Stimulated activated CD4-positive, alpha-beta T cell treated with anti-CD3 and anti-CD28 coated beads, Interleukin-2, amount 100 ng/mL, for 4 hours (primary cell): ENCODE results near the gene RC3H1.
"Not testable (repeated sequence)": the region's sequence is repeated elsewhere in the genome, so short reads cannot be mapped to it uniquely, and the experiment has no call there.

Experiments
- DNase-seq: peaks from one replicate; pipeline ENCODE4 v3.0.0-alpha.2; 2020; ENCODE audit warnings: low read depth

RC3H1 gene

DNA sequence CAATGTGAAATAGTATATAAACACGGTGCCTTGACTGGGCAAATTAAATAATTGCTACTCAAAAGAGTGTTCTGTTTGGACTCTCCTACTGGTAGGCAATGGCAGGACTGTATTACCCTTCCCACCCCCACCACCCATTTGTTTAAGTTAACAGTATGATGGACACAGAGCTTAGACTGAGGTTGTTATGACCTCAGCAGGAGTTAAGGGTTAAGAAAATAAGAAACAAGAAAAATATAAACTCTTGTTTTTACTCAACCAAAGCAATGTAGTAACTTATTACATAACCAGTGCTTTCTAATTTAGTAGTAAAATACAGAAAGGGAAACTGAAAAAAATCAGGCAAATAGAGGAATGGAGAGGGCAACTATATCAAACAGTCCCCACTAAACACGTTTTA is 85.1 kb downstream of the RC3H1 start:
- DNase-seq, result no peak

GRCh38 chr1:173934440-173934839 is 87.7 kb downstream of the RC3H1 start:
- no peak for DNase-seq

- DNase-seq, result not testable (repeated sequence)
Measured at GRCh38 chr1:173930541-173930940, 91.6 kb downstream of the RC3H1 start.

GRCh38 chr1:173925306-173926242 is 96.6 kb downstream of the RC3H1 start:
- no peak for DNase-seq

DNA sequence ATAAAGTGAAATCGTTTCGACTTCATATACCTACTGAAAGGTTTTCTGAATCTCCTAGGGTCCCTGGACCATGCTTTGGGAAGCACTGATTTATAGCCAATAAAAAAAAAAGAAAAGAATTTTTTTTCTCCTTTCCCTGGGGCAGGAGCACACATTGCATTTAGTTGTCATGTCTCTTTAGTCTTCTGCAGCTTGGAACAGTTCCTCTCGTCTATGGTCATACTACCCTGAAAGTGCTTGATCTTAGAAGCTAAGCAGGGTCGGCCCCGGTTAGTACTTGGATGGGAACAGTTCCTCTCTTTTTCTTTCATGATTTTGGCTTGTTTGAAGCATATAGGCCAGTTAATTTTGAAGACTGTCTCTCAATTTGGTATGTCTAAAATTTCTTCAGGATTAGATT is 101.3 kb downstream of the RC3H1 start:
- no peak for DNase-seq

- no peak for DNase-seq
Measured at GRCh38 chr1:173917635-173918493, 104.3 kb downstream of the RC3H1 start.

DNA sequence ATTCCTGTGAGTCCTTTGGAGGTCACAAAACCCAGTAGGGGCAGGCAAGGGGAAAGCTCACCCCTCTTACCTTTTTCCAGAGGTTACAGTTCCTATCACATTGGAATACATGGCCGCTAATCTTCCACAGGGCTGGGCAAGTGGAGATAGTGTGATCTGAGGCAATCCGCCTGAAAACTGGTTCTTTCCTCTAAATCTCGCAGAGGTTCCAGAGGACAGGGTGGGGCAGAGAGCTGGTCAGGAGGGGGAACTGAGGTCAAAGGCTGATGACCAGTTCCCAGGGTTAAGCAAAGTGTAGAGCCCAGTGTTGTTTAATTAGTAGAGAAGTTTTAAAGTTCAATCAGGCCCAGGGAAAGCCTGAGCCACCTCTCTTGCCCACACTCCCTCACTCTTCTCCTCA is 105.0 kb downstream of the RC3H1 start, which contains the start of gene SERPINC1:
Gene SERPINC1 (minus strand): TSS at position 179 of the 400 bp plus-strand sequence. CDS start 68 bp downstream, at position 111.
- no peak for DNase-seq

GRCh38 chr1:173916667-173917066 is 105.5 kb downstream of the RC3H1 start:
- no peak for DNase-seq

DNA sequence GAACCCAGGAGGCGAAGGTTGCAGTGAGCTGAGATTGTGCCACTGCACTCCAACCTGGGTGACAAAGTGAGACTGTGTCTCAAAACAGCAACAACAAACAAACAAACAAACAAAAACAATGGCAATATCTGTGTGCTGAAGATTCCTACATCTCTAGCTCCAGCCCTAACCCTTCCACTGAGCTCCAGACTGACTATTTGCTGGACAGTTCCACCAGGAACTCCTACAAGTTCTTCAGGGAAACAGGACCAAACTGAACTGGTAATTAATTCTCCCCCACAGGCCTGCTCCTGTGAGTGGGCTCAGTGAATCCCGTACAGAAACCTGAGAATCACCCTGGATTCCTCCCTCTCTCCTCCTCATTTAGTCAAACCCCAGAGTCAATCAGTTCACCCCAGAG is 106.6 kb downstream of the RC3H1 start:
- no peak for DNase-seq

DNA sequence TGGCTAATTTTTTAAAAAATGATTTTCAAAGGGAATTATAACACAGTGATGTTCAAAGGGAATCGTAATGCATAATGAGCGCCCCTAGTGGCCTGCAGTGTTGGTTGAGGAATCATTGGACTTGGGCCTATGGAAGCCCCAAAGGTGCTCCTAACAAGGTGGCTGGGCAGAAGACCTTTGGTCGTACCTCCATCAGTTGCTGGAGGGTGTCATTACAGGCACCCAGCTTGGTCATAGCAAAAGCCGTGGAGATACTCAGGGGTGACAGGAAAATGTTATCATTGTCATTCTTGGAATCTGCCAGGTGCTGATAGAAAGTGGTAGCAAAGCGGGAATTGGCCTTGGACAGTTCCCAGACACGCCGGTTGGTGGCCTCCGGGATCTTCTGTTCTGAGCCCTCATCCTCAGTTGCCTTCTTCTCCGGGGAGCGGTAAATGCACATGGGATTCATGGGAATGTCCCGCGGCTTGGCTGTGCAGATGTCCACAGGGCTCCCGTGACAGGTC is 107.7 kb downstream of the RC3H1 start:
- DNase-seq, result no peak

DNA sequence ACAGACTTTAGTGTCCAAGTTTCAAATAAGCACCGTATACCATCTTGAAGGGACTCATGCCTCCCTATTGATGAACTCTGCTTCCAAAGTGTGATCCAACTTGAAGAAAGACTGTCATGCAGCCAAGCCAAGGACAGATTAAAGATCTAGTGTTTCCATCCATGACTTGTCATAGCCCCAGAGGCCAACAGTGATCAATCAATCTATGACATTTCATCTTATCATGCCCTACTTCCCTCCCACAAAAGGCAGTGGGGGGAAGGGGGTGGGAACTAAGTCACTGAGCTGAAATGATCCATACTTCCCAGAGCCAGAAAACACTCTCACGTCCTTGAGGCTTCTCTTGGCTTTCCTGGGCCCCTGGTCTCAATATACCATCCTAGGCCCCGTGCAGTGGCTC is 109.0 kb downstream of the RC3H1 start:
- DNase-seq, result no peak

GRCh38 chr1:173903827-173904531 is 118.2 kb downstream of the RC3H1 start:
- no peak for DNase-seq

DNA sequence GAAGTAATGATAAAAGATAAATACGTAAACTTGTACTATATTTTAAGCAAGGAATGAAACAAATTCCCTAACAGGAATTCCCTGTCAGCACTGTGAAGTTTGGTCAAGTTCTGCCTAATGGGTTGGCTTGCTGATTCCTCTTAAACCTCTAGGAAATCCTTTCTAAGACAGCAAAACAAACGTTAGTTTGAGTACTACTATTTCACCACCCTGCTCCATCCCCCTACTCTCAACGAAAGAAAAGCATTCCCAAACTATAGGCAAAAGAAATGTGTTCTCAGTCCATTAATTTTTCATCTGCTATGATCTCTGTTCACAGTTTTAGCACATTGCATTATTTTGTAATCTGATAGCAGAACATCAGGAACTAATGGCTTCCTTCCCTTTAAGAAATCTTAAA is 121.2 kb downstream of the RC3H1 start:
- no peak for DNase-seq

GRCh38 chr1:173900427-173900826 is 121.7 kb downstream of the RC3H1 start:
- no peak for DNase-seq

DNA sequence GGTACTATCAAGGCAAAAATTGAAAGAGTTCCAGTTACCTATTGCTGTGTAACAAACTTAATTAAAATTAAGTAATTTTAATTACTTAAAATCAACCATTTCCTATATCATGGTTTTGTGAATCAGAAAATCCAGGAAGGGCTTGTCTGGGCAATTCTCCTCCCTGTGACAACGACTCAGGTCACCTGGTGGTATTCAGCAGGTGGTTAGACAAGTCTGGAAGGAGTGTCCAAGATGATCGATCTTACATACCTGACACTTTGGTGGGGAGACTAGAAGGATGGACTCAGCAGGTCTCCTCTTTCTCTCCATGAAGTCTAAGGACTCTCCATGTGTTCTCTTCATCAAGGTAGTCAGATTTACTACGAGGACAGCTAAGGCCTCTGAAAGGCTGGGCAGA is 128.0 kb downstream of the RC3H1 start:
- no peak for DNase-seq

DNA sequence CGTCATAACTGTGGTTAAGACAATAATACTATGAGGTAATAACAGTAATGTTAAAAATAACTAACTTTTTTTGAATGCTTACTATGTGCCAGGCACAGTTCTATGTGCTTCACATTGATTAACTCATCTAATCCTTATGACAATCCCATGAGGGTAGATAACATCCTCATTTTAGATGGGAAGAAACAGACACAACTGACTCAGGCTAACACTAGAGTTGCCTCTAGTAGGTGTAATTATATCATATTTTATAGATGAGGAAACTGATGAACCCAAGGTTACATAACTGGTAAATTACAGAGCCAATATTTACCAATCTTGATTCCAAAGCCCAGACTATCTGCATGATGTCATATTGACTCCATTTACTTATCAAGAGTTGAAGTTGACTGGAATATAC is 128.5 kb downstream of the RC3H1 start:
- DNase-seq, result no peak

- DNase-seq, result no peak
Measured at GRCh38 chr1:173889885-173890284, 132.3 kb downstream of the RC3H1 start.

DNA sequence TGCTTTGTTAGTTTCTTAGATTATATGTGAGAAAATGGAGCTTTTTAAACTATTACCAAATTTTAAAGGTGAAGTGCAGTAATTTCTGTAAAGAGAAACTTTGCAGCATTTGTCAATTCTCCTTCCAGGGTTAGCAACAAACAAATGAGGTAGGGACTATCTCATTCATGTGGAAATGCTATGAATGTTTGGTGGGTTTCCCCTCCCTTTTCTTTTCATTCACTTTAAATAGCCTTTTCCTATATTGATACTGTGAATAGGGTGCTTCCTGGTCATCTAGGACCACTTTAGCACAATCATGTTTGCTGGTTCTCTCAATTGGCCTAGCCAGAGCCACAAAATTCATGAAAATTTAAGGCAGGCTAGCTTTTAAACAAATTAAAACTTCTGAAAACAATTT is 133.4 kb downstream of the RC3H1 start:
- DNase-seq, result no peak

- no peak for DNase-seq
Measured at GRCh38 chr1:173887627-173888026, 134.5 kb downstream of the RC3H1 start.

- no peak for DNase-seq
Measured at GRCh38 chr1:173886746-173887611, 135.2 kb downstream of the RC3H1 start.

DNA sequence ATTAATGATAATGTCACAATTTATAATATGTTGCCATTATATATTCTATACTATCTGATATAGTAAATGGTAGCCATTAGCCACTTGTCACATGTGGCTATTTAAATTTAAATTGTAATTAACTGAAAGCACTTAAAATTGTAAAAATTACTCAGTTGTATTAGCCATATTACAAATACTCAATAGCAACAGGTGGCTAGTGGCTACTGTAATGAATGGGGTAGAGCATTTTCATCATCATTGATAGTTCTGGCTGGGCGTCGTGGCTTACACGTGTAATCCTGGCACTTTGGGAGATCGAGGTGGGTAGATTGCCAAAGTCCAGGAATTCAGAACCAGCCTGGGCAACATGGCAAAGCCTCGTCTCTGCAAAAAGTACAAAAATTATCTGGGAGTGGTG is 137.5 kb downstream of the RC3H1 start:
- no peak for DNase-seq
